ENCODE results near the gene MS4A18.

DNA sequence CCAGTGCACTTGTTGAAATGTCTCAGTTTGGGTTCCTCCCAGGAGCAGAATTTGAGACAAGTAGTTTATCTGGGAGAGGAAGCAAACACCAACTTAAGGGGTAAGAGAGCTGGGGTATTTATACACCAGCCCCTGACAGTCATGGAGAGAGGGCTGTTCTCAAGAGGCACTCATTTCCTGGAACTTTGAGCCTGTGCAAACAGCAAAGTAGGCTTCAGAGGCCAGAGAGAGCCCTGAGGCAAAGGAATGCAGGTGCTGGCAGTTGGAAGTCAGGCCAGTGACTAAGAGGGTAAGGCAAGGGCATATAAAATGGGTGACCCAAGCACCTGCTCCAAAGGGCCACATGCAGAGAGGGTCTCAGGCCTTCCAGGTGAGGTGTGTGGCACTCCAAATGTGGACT lies 16.1 kb downstream of the MS4A18 start:
- TF ChIP-seq, protein P1, sequence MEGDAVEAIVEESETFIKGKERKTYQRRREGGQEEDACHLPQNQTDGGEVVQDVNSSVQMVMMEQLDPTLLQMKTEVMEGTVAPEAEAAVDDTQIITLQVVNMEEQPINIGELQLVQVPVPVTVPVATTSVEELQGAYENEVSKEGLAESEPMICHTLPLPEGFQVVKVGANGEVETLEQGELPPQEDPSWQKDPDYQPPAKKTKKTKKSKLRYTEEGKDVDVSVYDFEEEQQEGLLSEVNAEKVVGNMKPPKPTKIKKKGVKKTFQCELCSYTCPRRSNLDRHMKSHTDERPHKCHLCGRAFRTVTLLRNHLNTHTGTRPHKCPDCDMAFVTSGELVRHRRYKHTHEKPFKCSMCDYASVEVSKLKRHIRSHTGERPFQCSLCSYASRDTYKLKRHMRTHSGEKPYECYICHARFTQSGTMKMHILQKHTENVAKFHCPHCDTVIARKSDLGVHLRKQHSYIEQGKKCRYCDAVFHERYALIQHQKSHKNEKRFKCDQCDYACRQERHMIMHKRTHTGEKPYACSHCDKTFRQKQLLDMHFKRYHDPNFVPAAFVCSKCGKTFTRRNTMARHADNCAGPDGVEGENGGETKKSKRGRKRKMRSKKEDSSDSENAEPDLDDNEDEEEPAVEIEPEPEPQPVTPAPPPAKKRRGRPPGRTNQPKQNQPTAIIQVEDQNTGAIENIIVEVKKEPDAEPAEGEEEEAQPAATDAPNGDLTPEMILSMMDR (IDR thresholded peaks at IDR 0.05; ENCODE audit: low read depth, low read length, missing input control) = no peak
- TF ChIP-seq, protein P2, sequence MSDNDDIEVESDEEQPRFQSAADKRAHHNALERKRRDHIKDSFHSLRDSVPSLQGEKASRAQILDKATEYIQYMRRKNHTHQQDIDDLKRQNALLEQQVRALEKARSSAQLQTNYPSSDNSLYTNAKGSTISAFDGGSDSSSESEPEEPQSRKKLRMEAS (IDR thresholded peaks at IDR 0.05) = no peak
- TF ChIP-seq, protein P3, sequence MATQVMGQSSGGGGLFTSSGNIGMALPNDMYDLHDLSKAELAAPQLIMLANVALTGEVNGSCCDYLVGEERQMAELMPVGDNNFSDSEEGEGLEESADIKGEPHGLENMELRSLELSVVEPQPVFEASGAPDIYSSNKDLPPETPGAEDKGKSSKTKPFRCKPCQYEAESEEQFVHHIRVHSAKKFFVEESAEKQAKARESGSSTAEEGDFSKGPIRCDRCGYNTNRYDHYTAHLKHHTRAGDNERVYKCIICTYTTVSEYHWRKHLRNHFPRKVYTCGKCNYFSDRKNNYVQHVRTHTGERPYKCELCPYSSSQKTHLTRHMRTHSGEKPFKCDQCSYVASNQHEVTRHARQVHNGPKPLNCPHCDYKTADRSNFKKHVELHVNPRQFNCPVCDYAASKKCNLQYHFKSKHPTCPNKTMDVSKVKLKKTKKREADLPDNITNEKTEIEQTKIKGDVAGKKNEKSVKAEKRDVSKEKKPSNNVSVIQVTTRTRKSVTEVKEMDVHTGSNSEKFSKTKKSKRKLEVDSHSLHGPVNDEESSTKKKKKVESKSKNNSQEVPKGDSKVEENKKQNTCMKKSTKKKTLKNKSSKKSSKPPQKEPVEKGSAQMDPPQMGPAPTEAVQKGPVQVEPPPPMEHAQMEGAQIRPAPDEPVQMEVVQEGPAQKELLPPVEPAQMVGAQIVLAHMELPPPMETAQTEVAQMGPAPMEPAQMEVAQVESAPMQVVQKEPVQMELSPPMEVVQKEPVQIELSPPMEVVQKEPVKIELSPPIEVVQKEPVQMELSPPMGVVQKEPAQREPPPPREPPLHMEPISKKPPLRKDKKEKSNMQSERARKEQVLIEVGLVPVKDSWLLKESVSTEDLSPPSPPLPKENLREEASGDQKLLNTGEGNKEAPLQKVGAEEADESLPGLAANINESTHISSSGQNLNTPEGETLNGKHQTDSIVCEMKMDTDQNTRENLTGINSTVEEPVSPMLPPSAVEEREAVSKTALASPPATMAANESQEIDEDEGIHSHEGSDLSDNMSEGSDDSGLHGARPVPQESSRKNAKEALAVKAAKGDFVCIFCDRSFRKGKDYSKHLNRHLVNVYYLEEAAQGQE (IDR thresholded peaks at IDR 0.05) = no peak
- TF ChIP-seq SP1 (IDR thresholded peaks at IDR 0.05) = no peak
- TF ChIP-seq RAD21 (IDR thresholded peaks at IDR 0.05) = no peak
- TF ChIP-seq, protein P4, sequence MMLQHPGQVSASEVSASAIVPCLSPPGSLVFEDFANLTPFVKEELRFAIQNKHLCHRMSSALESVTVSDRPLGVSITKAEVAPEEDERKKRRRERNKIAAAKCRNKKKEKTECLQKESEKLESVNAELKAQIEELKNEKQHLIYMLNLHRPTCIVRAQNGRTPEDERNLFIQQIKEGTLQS (IDR thresholded peaks at IDR 0.05) = no peak
- no peak for TF ChIP-seq EGR1 (IDR thresholded peaks at IDR 0.05; ENCODE audit: low read depth in 2 of 2)
- no peak for TF ChIP-seq GABPA (IDR thresholded peaks at IDR 0.05 in 1 of 2, conservative IDR thresholded peaks at IDR 0.05 in 1 of 2)
- no peak for TF ChIP-seq HNF4A (conservative IDR thresholded peaks at IDR 0.05)
- no peak for TF ChIP-seq RXRA (IDR thresholded peaks at IDR 0.05)
- no peak for TF ChIP-seq HNF4G (IDR thresholded peaks at IDR 0.05)
- no peak for TF ChIP-seq TAF1 (conservative IDR thresholded peaks at IDR 0.05)
